Transverse colon (tissue), 3 donors: ENCODE data around the gene EPHA4.

ENCODE experiments used
- CTCF ChIP-seq, 5 experiments: fragments of 200-600 bp in 3 of 5; fragments of 450-650 bp in 2 of 5; sonication (generic) in 3 of 5; IDR thresholded peaks; 1 replicate in 2 of 5; 2 replicates in 3 of 5; pipeline ENCODE4 v1.5.1; 2016 to 2017; ENCODE audit warnings: antibody characterized with exemption in 5 of 5, inconsistent platforms in 3 of 5, mild to moderate bottlenecking in 2 of 5, moderate library complexity in 1 of 5
- POLR2A ChIP-seq: fragments of 450-650 bp; IDR thresholded peaks from one replicate; pipeline ENCODE4 v1.6.1; 2016; ENCODE audit warnings: antibody characterized with exemption, mild to moderate bottlenecking, moderate library complexity

GRCh38 chr2:221610255-221610654 is 38.2 kb upstream of the EPHA4 start:
- TF ChIP-seq POLR2A, result no peak
- no peak for TF ChIP-seq CTCF (IDR thresholded peaks at IDR 0.05)
